Measurements from ENCODE around the gene DNM3.
"Not testable (repeated sequence)": the region's sequence is repeated elsewhere in the genome, so short reads cannot be mapped to it uniquely, and the experiment has no call there.

The DNM3 gene

GRCh38 chr1:172360985-172361384, 519.7 kb downstream of the DNM3 start:
- no peak for FAIRE-seq
- no peak for DNase-seq (ENCODE audit: insufficient read length, low spot score)

GRCh38 chr1:172363852-172364251, 522.6 kb downstream of the DNM3 start:
- no peak for FAIRE-seq
- no peak for DNase-seq (ENCODE audit: insufficient read length, low spot score)

More at GRCh38 chr1:172360985-172361384, 519.7 kb downstream of the DNM3 start:
- TF ChIP-seq CTCF (IDR thresholded peaks at IDR 0.05; ENCODE audit: insufficient read depth, missing control alignments), result no peak

GRCh38 chr1:172371646-172372045, 530.3 kb downstream of the DNM3 start:
- not testable (repeated sequence) for FAIRE-seq; DNase-seq (ENCODE audit: insufficient read length, low spot score)

More at GRCh38 chr1:172363852-172364251, 522.6 kb downstream of the DNM3 start:
- no peak for TF ChIP-seq CTCF (IDR thresholded peaks at IDR 0.05; ENCODE audit: insufficient read depth, missing control alignments)

GRCh38 chr1:172373864-172374263, 532.6 kb downstream of the DNM3 start:
- TF ChIP-seq CTCF (IDR thresholded peaks at IDR 0.05; ENCODE audit: insufficient read depth, missing control alignments), result no peak
- FAIRE-seq (no peak), DNase-seq (ENCODE audit: insufficient read length, low spot score) (no peak)

GRCh38 chr1:172375211-172375631, 533.9 kb downstream of the DNM3 start:
- no peak for DNase-seq (ENCODE audit: insufficient read length, low spot score)
- peak; percentile 80 for FAIRE-seq
- no peak for TF ChIP-seq CTCF (IDR thresholded peaks at IDR 0.05; ENCODE audit: insufficient read depth, missing control alignments)

- TF ChIP-seq CTCF (IDR thresholded peaks at IDR 0.05; ENCODE audit: insufficient read depth, missing control alignments), result no peak
- no peak for DNase-seq (ENCODE audit: insufficient read length, low spot score)
- FAIRE-seq, result no peak
Measured at GRCh38 chr1:172376431-172376830, 535.1 kb downstream of the DNM3 start.

GRCh38 chr1:172377565-172377964, 536.3 kb downstream of the DNM3 start:
- FAIRE-seq (no peak), DNase-seq (ENCODE audit: insufficient read length, low spot score) (no peak)
- no peak for TF ChIP-seq CTCF (IDR thresholded peaks at IDR 0.05; ENCODE audit: insufficient read depth, missing control alignments)

Data from D721Med (cell line).